ENCODE data around the gene SLC6A17. TPM values are rescaled to one million over a fixed set of nuclear protein-coding genes. Genes with fewer than 3 reads are reported as not detected.

Gene SLC6A17
- polyA plus RNA-seq, 3 donors: not detected

DNA sequence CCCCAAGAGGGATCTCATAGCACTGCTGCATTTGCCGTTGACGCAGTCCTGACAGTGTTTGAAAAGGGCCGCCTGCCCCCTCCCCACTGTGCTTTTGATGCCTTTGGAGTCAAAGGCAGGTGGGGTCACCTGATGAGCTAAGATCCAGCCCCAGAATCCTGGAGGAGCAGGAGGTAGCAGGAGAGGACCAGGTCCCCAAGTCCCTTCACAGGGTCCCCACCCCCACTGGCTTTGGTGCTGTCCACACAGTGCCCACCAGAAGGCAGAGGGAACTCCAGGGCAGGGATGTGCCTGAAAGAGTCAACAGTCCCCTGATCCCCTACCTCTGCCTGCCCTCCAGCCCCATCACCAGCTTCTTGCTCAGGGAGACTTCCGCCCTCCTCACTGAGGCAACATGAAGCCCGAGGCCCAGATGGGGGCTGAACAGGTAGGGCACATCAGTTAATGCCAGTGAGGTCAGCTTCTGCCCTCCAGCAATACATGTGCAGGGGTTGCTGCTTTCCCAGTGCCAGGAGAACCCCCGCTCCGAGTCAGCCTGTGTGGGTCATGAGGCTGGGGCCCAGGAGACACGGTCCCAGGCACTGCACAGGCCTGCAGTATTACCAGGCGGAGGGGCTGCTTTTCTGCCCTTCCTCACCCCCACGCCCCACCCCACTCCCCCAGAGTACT, 51.0 kb downstream of the SLC6A17 start:
- Mint-ChIP-seq H3K4me1 (peaks cover 4% of the 10 kb centered on the region), H3K4me3 (no peak overlapping the region), H3K27me3 (ENCODE audit: low read depth in 3 of 3) (peaks cover 0 to 3% (median 2%) of the 10 kb centered on the region in 3 donors), H3K36me3 (no peaks in the 10 kb centered on the region), H3K27ac (no peak overlapping the region), H3K9me3 (no peaks in the 10 kb centered on the region)
- no peak for DNase-seq
- H3K36me3 ChIP-seq (replicated peaks in 1 of 2; ENCODE audit: control insufficient read depth in 1 of 2, insufficient read depth in 2 of 2, low read length in 2 of 2): no peaks in the 10 kb centered on the region
- no peaks in the 10 kb centered on the region for H3K27me3 ChIP-seq (ENCODE audit: control insufficient read depth in 2 of 2, insufficient read depth in 2 of 2, low read length in 2 of 2)
- TF ChIP-seq CTCF (IDR thresholded peaks at IDR 0.05): no peak
- no peaks in the 10 kb centered on the region for H3K9me3 ChIP-seq (replicated peaks in 1 of 2; ENCODE audit: control insufficient read depth in 1 of 2, insufficient read depth in 1 of 2, low read length in 2 of 2)
- H3K79me2 ChIP-seq (ENCODE audit: insufficient read depth, low read length): no peaks in the 10 kb centered on the region
- no peak overlapping the region for H3K9ac ChIP-seq (ENCODE audit: insufficient read depth, low read length, poor library complexity, severe bottlenecking)
- WGBS (ENCODE audit: insufficient coverage): 94% methylated on average over 8 of the region's 10 CpGs
- intact Hi-C loops (cut with micrococcal nuclease): loop anchor here in 1 of 2 donors (5.0 kb wide), 2 partner anchors 261 to 296 kb away; no protein-coding TSS in a partner anchor
- no peak overlapping the region for H2AFZ ChIP-seq (ENCODE audit: insufficient read depth, low read depth, low read length, poor library complexity, severe bottlenecking)
- H3K27ac ChIP-seq (ENCODE audit: low read depth in 1 of 2, low read length in 2 of 2): no peak overlapping the region
- no peaks in the 10 kb centered on the region for H3K4me1 ChIP-seq (ENCODE audit: control insufficient read depth in 1 of 2, insufficient read depth in 2 of 2, low read length in 2 of 2)
- H4K20me1 ChIP-seq (ENCODE audit: insufficient read depth, low read length): no peaks in the 10 kb centered on the region
- H3K4me3 ChIP-seq (replicated peaks in 1 of 3; ENCODE audit: low read depth in 2 of 3, low read length in 3 of 3): no peak overlapping the region
- no peak overlapping the region for H3K4me2 ChIP-seq (replicated peaks; ENCODE audit: extremely low read depth, low read length, poor library complexity, severe bottlenecking)

- peaks cover 0 to 4% (median 2%) of the 10 kb centered on the region in 3 donors for H3K27me3 Mint-ChIP-seq (ENCODE audit: low read depth in 3 of 3)
- no peak overlapping the region for H3K4me3 Mint-ChIP-seq
- Histone ChIP-seq H3K4me3 (replicated peaks in 1 of 3; ENCODE audit: low read depth in 2 of 3, low read length in 3 of 3) (no peak overlapping the region), H2AFZ (ENCODE audit: insufficient read depth, low read depth, low read length, poor library complexity, severe bottlenecking) (peak overlapping the region; percentile 39), H3K27ac (ENCODE audit: low read depth in 1 of 2, low read length in 2 of 2) (no peak overlapping the region), H3K36me3 (replicated peaks in 1 of 2; ENCODE audit: control insufficient read depth in 1 of 2, insufficient read depth in 2 of 2, low read length in 2 of 2) (no peaks in the 10 kb centered on the region), H3K9me3 (replicated peaks in 1 of 2; ENCODE audit: control insufficient read depth in 1 of 2, insufficient read depth in 1 of 2, low read length in 2 of 2) (no peaks in the 10 kb centered on the region), H4K20me1 (ENCODE audit: insufficient read depth, low read length) (no peaks in the 10 kb centered on the region), H3K9ac (ENCODE audit: insufficient read depth, low read length, poor library complexity, severe bottlenecking) (no peak overlapping the region), H3K4me2 (replicated peaks; ENCODE audit: extremely low read depth, low read length, poor library complexity, severe bottlenecking) (no peak overlapping the region), H3K27me3 (ENCODE audit: control insufficient read depth in 2 of 2, insufficient read depth in 2 of 2, low read length in 2 of 2) (no peaks in the 10 kb centered on the region), H3K4me1 (ENCODE audit: control insufficient read depth in 1 of 2, insufficient read depth in 2 of 2, low read length in 2 of 2) (no peaks in the 10 kb centered on the region), H3K79me2 (ENCODE audit: insufficient read depth, low read length) (no peaks in the 10 kb centered on the region)
- intact Hi-C loops (cut with micrococcal nuclease): loop anchor here in 1 of 2 donors (5.0 kb wide), 2 partner anchors 259 to 294 kb away; no protein-coding TSS in a partner anchor
- peak; percentile 56 to 68 (median 63) for DNase-seq
- H3K27ac Mint-ChIP-seq: peak overlapping the region in 3 of 7 donors; percentile 15 to 77 (median 62)
- H3K9me3 Mint-ChIP-seq: no peaks in the 10 kb centered on the region
- WGBS (ENCODE audit: insufficient coverage): 29% methylated on average over 1 of the region's 6 CpGs
- peaks cover 4% of the 10 kb centered on the region for H3K4me1 Mint-ChIP-seq
- no peaks in the 10 kb centered on the region for H3K36me3 Mint-ChIP-seq
- TF ChIP-seq CTCF (IDR thresholded peaks at IDR 0.05): peak; percentile 88
Measured at GRCh38 chr1:110203021-110203661, 52.8 kb downstream of the SLC6A17 start.
